GM20000 (cell line): ENCODE results near the gene RNF141.

Source experiments
- DNase-seq: peaks from one replicate; pipeline ENCODE4 v3.0.0; 2012; ENCODE audit warnings: low spot score
- TF ChIP-seq, protein P1 (sequence below): IDR thresholded peaks from 2 replicates; pipeline ENCODE4 v1.5.1; 2012; ENCODE audit warnings: mild to moderate bottlenecking, control low read depth; ENCODE audit errors: extremely low read depth, missing control alignments

Gene RNF141

DNA sequence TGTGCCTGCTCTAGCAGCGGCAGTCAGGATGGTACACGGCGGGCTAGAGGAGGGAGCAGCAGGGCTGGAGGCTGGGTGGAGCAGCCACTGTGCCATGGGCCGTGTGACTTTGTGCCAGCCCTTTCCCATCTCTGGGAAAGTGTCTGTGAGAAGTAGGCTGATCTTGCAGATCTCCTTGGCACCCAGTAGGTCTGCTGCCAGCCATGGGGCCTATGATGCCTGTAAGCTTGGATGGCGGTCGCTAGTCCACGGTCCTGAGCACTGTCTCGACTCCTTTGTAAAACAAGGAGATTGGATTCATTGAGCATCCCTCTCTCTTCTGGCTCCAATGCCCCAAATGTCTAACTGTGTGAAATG, 63.3 kb downstream of the RNF141 start:
- TF ChIP-seq, protein P1, sequence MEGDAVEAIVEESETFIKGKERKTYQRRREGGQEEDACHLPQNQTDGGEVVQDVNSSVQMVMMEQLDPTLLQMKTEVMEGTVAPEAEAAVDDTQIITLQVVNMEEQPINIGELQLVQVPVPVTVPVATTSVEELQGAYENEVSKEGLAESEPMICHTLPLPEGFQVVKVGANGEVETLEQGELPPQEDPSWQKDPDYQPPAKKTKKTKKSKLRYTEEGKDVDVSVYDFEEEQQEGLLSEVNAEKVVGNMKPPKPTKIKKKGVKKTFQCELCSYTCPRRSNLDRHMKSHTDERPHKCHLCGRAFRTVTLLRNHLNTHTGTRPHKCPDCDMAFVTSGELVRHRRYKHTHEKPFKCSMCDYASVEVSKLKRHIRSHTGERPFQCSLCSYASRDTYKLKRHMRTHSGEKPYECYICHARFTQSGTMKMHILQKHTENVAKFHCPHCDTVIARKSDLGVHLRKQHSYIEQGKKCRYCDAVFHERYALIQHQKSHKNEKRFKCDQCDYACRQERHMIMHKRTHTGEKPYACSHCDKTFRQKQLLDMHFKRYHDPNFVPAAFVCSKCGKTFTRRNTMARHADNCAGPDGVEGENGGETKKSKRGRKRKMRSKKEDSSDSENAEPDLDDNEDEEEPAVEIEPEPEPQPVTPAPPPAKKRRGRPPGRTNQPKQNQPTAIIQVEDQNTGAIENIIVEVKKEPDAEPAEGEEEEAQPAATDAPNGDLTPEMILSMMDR, result no peak

DNA sequence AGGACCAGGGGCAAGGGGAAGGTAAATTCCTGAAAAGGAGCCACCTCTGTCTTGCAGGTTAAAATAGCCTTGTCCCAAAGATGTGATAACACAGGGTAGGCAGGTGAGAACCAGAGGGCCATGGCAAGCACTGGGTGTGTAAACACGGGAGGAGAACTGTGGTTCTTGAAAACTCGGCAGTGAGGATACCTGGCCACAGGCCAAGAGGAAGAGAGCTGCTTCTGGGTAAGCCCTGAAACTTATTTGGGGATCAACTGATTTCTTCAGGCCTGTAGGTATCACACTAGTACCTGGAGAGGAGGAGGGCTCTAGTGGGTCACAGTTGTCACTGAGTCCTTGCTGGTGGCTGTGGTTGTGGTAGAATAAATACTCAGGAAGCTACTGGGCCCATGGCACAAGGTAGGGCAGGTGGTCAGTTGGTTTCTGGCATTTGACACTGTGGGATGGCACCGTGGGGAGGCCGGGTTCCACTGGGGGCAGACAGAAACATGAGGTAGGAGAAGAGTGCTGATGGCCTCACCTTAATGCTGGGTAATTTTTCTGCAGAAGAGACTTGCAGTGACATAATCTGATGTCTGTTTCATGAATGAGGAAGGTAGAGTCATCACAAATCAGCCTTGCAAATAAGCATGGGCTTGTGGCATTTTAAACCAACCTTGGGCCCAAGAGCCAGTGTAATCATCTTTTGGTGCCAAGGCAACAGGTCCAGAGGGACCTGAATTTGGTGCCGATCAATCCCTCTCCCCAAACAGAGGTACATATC, 63.9 kb downstream of the RNF141 start:
- TF ChIP-seq, protein P1, result no peak
- DNase-seq, result no peak

More for the DNA sequence above, 63.3 kb downstream of the RNF141 start:
- DNase-seq, result no peak

DNA sequence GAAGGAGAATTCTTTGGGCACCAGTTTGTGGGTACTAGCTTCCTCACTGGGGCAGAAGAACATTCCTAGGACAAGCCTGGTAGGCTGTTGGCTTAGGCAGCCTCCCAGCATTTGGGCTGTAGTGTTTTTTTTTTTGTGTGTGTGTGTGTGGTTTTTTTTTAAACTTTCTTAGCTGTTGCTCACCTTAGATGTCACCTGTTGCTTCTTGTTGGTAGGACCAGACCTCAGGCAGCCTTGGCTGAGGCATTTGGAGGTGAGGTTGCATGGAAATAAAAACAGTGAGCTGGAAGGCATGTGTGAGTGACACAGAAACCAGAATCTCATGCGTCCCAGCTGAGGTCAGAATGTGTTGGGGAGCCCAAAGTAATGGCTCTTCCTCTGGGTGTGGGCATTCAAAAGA, 64.6 kb downstream of the RNF141 start:
- no peak for DNase-seq
- TF ChIP-seq, protein P1, result no peak

DNA sequence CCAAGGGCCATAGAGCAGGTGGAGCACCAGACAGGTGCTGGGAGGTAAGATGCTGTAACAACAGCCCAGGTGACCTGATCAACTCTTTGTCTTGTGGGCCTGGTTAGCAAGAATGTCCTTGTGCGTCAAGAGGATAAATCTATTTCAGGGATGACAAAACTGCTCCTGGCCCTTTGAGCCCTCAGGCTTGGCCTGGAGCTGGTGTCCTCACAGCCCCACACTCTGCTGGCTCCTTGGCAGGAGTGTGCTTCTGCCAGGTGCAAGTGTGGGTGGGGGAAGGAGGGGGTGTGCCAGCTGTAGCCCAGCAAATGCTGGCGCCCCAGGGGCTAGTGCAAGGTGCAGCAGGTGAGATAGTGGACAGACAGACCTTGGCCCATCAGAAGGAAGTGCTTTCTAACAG, 66.4 kb downstream of the RNF141 start:
- DNase-seq, result no peak
- TF ChIP-seq, protein P1, result no peak

DNA sequence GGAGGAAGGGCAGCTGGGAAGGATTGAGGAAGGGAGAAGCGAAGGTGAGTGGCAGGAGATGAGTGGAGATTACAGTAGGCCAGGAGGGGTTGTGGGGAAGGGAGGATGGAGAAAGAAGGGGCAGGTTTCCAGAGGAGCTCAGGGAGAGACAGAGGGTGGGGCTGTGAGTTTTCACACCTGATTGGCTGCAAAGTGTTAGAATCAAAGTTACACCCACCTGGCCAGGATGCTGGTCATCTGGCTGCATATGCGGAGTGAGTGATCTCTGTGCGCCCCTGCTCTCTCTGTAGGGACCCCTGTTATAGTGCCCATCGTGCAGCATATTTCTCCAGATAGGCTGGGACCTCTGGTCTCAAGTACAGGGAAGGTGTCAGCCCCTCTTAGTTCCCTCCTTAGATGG, 67.6 kb downstream of the RNF141 start:
- TF ChIP-seq, protein P1, result no peak
- DNase-seq, result no peak

DNA sequence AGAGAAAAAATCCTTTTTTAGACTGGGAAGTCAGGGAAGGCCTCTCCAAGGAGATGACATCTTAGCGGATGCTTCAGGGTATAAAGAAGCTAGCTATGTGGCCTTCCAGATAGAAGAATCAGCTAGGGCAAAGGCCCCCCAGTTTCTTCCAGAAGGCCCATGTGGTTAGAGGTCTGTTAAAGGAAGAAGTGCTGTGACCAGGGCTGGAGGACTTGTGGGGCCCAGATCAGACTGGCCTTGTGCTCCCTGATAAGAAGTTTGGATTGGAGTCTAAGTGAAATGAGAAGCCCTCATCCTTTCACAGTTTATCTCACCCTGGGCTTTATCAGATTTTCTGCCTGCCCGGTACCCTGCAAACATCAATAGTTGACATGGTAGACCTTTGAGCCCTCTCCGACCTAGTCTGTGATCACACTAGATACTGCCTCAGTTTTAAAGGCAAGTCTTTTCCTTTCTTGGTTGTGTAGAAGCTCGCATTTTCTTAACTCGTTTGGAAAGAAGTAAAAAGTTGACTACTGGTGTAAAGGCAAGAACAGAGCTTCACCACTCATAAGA, 78.2 kb downstream of the RNF141 start:
- TF ChIP-seq, protein P1, result no peak
- no peak for DNase-seq
